Measurements from ENCODE around the gene NAB2. TPM values are rescaled to one million over a fixed set of nuclear protein-coding genes. Genes with fewer than 3 reads are reported as not detected.

The NAB2 gene
- total and polyA plus RNA-seq, 9 of the 15 experiments (the other 6 are each of a cell fraction or from before 2014, with no cell fraction given): 0.45 to 40.9 (median 20.4) TPM

DNA sequence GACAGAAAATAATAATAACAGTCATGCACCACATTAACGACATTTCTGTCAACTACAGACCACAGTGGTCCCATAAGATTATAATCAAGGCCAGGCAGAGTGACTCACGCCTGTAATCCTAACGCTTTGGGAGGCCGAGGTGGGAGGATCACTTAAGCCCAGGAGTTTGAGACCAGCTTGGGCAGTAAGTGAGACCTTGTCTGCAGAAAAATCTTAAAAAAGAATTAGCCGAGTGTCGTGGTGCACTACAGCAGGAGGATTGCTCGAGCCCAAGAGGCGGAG lies 8.6 kb downstream of the NAB2 start (continued):
- TF ChIP-seq NCOA1 (IDR thresholded peaks at IDR 0.05; ENCODE audit: low read depth): no peak
- TF ChIP-seq CTBP1 (IDR thresholded peaks at IDR 0.05; ENCODE audit: borderline replicate concordance): no peak
- peak; percentile 84; the same call in 1 of the 2 replicates for TF ChIP-seq SMARCE1 (IDR thresholded peaks at IDR 0.05)
- TF ChIP-seq FOXJ2 (tag; IDR thresholded peaks at IDR 0.05): no peak
- TF ChIP-seq CBFA2T3 (IDR thresholded peaks at IDR 0.05): peak; percentile 22; the same call in 1 of the 2 replicates
- peak; percentile 67 for TF ChIP-seq ARID1B (IDR thresholded peaks at IDR 0.05)
- TF ChIP-seq ZNF316 (IDR thresholded peaks at IDR 0.05): no peak
- TF ChIP-seq MTA1 (IDR thresholded peaks at IDR 0.05; ENCODE audit: borderline replicate concordance): peak; percentile 40; the same call in 1 of the 2 replicates
- 0 out of 4 replicates have a peak, but pooled peaks of 1 of the 2 experiments have one; percentile 13 for TF ChIP-seq NRF1 (conservative IDR thresholded peaks at IDR 0.05 in 1 of 2, IDR thresholded peaks at IDR 0.05 in 1 of 2)
- peak; percentile 34; the same call in 1 of the 2 replicates for TF ChIP-seq RNF2 (IDR thresholded peaks at IDR 0.05)
- TF ChIP-seq LCOR (CRISPR knock-in tag; IDR thresholded peaks at IDR 0.05): peak; percentile 3; the same call in 1 of the 2 replicates
- TF ChIP-seq, protein P1, sequence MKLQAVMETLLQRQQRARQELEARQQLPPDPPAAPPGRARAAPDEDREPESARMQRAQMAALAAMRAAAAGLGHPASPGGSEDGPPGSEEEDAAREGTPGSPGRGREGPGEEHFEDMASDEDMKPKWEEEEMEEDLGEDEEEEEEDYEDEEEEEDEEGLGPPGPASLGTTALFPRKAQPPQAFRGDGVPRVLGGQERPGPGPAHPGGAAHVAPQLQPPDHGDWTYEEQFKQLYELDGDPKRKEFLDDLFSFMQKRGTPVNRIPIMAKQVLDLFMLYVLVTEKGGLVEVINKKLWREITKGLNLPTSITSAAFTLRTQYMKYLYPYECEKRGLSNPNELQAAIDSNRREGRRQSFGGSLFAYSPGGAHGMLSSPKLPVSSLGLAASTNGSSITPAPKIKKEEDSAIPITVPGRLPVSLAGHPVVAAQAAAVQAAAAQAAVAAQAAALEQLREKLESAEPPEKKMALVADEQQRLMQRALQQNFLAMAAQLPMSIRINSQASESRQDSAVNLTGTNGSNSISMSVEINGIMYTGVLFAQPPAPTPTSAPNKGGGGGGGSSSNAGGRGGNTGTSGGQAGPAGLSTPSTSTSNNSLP (IDR thresholded peaks at IDR 0.05; ENCODE audit: borderline replicate concordance, low read depth, low read length): 0 out of 2 replicates have a peak, but pooled peaks have one; percentile 19
- TF ChIP-seq, protein P2, sequence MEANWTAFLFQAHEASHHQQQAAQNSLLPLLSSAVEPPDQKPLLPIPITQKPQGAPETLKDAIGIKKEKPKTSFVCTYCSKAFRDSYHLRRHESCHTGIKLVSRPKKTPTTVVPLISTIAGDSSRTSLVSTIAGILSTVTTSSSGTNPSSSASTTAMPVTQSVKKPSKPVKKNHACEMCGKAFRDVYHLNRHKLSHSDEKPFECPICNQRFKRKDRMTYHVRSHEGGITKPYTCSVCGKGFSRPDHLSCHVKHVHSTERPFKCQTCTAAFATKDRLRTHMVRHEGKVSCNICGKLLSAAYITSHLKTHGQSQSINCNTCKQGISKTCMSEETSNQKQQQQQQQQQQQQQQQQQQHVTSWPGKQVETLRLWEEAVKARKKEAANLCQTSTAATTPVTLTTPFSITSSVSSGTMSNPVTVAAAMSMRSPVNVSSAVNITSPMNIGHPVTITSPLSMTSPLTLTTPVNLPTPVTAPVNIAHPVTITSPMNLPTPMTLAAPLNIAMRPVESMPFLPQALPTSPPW (CRISPR knock-in tag; IDR thresholded peaks at IDR 0.05): peak; percentile 28; the same call in 1 of the 2 replicates

Data from K562 (cell line).